H4 (cell line): Measurements from ENCODE around the gene CDKN2D. TPM values are rescaled to one million over a fixed set of nuclear protein-coding genes. Genes with fewer than 3 reads are reported as not detected.
A peak's percentile ranks its signal among the peaks of the same experiment; 100 is the strongest.

Source experiments
- DNase-seq: peaks from one replicate; pipeline ENCODE4 v3.0.0-alpha.2; 2015; ENCODE audit warnings: low spot score
- total RNA-seq: library from RNA; depleted of rRNA; stranded (reverse); fragments of >200 nt; shearing (Covaris generic); gene quantifications from 2 replicates; pipeline ENCODE4 v1.2.3, GENCODE V29; 2014; rRNA removed

Gene CDKN2D
- total RNA-seq, result 3.2 and 5.2 TPM in 2 replicates

- peak; percentile 98 for DNase-seq
Measured at GRCh38 chr19:10568826-10569651, at the start of gene CDKN2D. CDKN2D (minus strand) TSS chr19:10568979; CDS start chr19:10568653, 326 bp downstream.

- DNase-seq, result no peak
Measured at GRCh38 chr19:10617409-10618121, 48.8 kb upstream of the CDKN2D start.

- no peak for DNase-seq
Measured at GRCh38 chr19:10615429-10616023, 46.7 kb upstream of the CDKN2D start.

DNA sequence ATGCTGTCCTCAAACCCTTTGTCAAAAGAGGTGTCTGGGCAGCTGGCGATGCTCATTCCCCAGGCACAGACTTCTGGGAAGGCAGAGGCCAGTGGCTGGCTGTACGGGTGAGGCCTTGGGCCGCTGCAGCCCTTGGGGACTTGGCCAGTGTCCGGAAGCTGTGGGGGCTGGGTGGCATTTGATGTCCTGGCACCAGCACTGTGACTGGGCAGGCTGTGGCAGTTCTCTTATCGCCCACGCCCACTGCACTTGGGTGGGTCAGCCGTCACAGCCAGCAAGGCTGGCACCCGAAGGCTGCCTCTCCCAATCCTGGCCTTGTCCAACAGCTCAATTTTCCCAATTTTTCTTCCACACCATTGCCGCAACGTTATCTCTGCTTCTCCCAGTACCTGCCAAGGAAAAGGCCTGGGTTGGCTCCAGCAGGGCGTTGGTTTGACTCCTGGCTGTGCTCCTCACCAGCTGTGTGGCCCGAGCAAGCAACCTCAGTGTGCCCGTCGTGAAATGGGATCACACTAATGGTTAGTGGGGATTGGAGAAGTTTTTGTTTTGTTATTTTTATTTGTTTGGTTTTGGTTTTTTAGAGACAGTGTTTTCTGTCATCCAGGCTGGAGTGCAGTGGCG, 43.8 kb upstream of the CDKN2D start:
- no peak for DNase-seq

- no peak for DNase-seq
Measured at GRCh38 chr19:10611907-10612306, 43.1 kb upstream of the CDKN2D start.

- no peak for DNase-seq
Measured at GRCh38 chr19:10604460-10604980, 35.7 kb upstream of the CDKN2D start.

DNA sequence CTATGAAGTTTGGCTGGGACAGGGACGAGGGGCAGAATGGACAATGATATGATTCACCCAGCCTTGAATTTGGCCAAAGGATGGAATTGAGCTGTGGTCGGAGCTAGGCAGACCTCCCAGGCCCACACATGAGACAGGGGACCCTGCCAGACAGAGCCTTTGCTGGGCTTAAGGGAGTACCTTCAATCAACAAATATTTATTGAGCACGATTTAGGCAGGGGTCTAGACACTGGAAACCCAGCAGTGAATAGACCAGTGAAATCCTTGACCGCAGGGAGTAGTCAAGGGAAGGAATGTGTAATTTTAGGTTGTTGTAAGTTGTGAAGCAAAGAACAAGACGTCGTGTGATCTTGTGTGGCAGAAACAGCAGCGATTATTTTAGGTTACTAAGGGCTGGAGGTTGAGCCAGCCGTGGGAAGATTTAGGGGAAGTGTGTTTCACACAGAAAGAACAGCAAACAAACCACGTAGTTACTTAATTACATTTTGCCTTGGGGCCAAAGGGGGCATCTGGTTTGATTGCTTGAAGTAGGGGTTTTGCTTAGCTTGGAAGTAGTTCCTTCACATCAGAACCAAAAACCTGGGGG, 35.2 kb upstream of the CDKN2D start:
- no peak for DNase-seq

GRCh38 chr19:10603084-10603872, 34.5 kb upstream of the CDKN2D start:
- DNase-seq, result no peak

GRCh38 chr19:10602330-10603083, 33.7 kb upstream of the CDKN2D start:
- DNase-seq, result no peak

- no peak for DNase-seq
Measured at GRCh38 chr19:10601999-10602329, 33.2 kb upstream of the CDKN2D start.

GRCh38 chr19:10600149-10600548, 31.4 kb upstream of the CDKN2D start:
- DNase-seq, result no peak

GRCh38 chr19:10593820-10594637, 25.2 kb upstream of the CDKN2D start:
- no peak for DNase-seq

- no peak for DNase-seq
Measured at GRCh38 chr19:10593148-10593547, 24.4 kb upstream of the CDKN2D start.

DNA sequence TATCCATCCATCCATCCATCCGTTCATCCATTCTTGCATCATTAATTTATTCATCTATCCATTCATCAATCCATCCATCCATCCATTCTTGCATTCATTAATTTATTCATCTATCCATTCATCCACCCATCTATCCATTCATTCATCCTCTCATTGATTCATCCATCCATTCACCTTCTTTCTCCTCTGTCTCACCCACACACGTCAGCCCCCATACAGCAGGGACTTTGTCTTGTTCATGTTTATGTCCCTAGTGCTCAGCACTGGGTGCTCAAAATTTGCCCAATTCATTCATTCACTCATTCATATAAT, 19.0 kb upstream of the CDKN2D start:
- DNase-seq, result no peak

DNA sequence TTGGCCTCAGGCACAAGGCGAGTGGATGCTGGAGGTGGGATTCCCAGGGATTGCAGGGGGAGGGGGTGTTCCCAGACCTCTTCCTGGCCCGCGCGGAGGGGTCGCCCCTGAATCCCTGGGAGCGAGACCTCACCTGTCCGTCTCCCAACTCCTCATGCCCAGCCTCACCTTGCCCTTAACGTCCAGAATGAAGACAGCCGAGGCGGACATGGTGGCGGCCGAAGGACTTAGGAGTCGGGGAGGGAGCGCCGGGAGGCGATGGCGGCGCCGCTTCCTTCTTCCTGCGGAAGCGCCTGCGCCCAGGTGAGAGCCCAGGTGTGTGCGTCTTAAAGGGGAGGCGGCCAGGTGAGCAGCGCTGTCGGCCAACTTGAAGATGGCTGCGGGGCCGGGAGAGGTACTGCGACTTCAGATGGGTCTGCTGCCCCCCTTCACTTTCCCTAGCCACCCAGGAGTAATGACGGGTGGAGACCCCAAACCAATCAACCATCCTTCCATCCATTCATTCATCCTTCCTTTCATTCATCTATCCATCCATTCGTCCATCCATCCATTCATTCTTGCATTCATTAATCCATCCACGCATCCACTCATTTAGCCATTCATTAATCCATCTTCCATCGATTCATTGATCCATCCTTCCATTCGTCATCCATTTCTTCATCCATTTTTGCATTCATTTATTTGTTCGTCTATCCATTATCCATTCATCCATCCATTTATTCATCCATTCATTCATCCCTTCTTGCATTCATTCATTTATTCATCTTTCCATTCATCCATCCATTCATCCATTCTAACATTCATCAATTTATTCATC, 18.5 kb upstream of the CDKN2D start, which contains the start of gene AP1M2:
Gene AP1M2, minus strand, starts transcription at position 291 of the 817 bp plus-strand sequence. Its CDS starts 81 bp downstream, at position 210.
- no peak for DNase-seq

- DNase-seq, result no peak
Measured at GRCh38 chr19:10586396-10586795, 17.6 kb upstream of the CDKN2D start.

DNA sequence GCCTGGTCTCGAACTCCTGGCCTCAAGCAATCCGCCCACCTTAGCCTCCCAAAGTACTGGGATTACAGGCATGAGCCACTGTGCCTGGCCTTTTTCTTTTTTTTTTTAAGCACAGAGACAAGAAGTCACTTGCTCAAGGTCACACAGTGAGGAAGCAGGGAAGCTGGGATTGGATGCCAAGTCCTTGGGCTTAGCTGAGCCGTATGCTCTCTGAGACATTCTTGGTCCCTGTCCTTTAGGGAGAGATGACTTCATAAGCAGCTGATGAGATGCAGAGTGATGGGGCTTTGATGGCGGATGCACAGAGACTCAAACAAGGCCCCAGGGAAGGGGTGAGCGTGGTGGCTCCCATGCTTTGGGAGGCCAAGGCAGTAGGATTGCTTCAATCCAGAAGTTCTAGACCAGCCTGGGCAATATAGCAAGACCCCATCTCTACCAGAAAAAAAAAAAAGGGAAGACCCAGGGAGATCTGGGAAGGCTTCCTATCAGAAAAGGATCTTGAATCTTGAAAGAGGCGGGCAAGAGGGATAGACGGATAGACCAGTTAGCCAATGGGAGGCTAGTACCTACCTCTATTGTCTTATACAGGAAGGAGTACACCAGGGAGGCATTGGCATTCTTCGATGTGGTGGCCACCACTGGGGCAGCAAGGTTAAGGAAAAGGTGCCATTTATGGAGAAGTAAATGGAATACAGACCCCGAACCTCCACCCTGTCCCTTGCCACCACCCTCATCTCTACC, 14.4 kb upstream of the CDKN2D start:
- DNase-seq, result no peak

GRCh38 chr19:10582091-10582490, 13.3 kb upstream of the CDKN2D start:
- DNase-seq, result no peak
